Peyer's patch (tissue), 4 donors: ENCODE results near the gene SOX21. TPM values are rescaled to one million over a fixed set of nuclear protein-coding genes. Genes with fewer than 3 reads are reported as not detected.

Source experiments
- DNase-seq, 3 donors: peaks; one replicate each; pipeline ENCODE4 v3.0.0-alpha.2; 2017 to 2019
- H3K27ac ChIP-seq, 4 donors: fragments of 200-600 bp; sonication (generic); one replicate each; pipeline ENCODE4 v1.5.1; 2016 to 2019
- H3K27me3 ChIP-seq, 2 donors: fragments of 200-600 bp; sonication (generic); one replicate each; pipeline ENCODE4 v1.5.1; 2019
- H3K36me3 ChIP-seq, 3 donors: fragments of 200-600 bp; sonication (generic); one replicate each; pipeline ENCODE4 v1.5.1; 2016 to 2019
- H3K4me1 ChIP-seq, 4 donors: fragments of 200-600 bp; sonication (generic); one replicate each; pipeline ENCODE4 v1.5.1; 2016 to 2019
- H3K4me3 ChIP-seq, 4 donors: fragments of 200-600 bp; sonication (generic); 1 replicate in 3 of 4; 2 replicates in 1 of 4; pipeline ENCODE4 v1.5.1; 2016 to 2019; ENCODE audit warnings: mild to moderate bottlenecking in 1 of 4
- H3K9me3 ChIP-seq, 4 donors: fragments of 200-600 bp; sonication (generic); one replicate each; pipeline ENCODE4 v1.5.1; 2016 to 2019; ENCODE audit warnings: mild to moderate bottlenecking in 1 of 4
- POLR2A ChIP-seq, 2 donors: fragments of 450-650 bp; IDR thresholded peaks; one replicate each; pipeline ENCODE4 v1.5.1; 2017; ENCODE audit warnings: antibody characterized with exemption in 2 of 2, mild to moderate bottlenecking in 2 of 2, moderate library complexity in 2 of 2
- total RNA-seq, 4 donors: library from RNA; depleted of rRNA; stranded (reverse); fragments of >200 nt; gene quantifications; one replicate each; pipeline ENCODE4 v1.1.0, GENCODE V29; 2016
- TF ChIP-seq, protein P1 (sequence below), 6 experiments: fragments of 450-650 bp in 4 of 6; fragments of 200-600 bp in 2 of 6; sonication (generic) in 1 of 6; IDR thresholded peaks; one replicate each; pipeline ENCODE4 v1.5.1; 2017 to 2019; ENCODE audit warnings: antibody characterized with exemption in 6 of 6, mild to moderate bottlenecking in 3 of 6, moderate library complexity in 1 of 6

The SOX21 gene
- total RNA-seq, 4 donors from 2014 or later, result not detected

DNA sequence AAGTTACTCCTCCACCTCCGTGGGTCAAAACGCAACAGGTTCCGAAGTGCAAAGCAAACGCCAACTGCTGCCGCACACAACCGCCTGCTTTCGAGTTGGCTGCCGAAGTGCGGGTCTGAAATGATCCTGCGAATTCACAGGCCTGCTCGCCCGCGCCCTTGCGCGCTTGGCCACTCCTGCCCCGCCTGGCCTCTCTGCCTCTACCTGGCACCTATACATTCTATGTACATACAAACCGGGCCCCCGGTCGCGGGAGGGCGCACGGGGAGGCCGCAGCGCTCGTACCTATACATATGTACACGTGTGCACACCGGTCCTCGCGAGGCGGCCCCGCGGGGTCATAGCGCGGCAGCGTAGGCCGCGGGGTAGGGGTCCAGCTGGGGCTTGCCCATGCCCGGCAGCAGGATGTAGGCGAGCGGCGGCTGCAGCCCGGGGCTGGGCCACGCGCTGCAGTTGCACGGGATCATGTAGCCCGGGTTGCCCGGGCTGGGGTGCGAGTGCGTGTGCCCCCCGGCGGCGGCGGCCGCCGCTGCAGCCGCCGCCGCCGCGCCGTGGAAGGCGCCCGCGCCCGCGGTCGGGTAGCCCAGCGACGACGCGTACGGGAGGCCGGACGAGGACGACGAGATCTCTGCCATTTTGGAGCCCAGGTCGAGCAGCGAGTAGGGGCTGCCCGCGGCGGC is 1.3 kb downstream of the SOX21 start:
- no peak for TF ChIP-seq POLR2A (IDR thresholded peaks at IDR 0.05)
- TF ChIP-seq, protein P1, sequence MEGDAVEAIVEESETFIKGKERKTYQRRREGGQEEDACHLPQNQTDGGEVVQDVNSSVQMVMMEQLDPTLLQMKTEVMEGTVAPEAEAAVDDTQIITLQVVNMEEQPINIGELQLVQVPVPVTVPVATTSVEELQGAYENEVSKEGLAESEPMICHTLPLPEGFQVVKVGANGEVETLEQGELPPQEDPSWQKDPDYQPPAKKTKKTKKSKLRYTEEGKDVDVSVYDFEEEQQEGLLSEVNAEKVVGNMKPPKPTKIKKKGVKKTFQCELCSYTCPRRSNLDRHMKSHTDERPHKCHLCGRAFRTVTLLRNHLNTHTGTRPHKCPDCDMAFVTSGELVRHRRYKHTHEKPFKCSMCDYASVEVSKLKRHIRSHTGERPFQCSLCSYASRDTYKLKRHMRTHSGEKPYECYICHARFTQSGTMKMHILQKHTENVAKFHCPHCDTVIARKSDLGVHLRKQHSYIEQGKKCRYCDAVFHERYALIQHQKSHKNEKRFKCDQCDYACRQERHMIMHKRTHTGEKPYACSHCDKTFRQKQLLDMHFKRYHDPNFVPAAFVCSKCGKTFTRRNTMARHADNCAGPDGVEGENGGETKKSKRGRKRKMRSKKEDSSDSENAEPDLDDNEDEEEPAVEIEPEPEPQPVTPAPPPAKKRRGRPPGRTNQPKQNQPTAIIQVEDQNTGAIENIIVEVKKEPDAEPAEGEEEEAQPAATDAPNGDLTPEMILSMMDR (IDR thresholded peaks at IDR 0.05), result peak in 2 of 6 experiments; percentile 13 to 24
- H3K4me3 ChIP-seq, result peak overlapping the region in 3 of 4 donors; percentile 24 to 38 (median 34)
- H3K4me1 ChIP-seq, result peaks cover 0 to 38% (median 5%) of the 10 kb centered on the region in 4 donors
- no peak overlapping the region for H3K27ac ChIP-seq
- H3K36me3 ChIP-seq, result no peaks in the 10 kb centered on the region
- DNase-seq, result no peak
- no peaks in the 10 kb centered on the region for H3K9me3 ChIP-seq
- peaks cover 0 to 62% of the 10 kb centered on the region in 2 donors for H3K27me3 ChIP-seq

DNA sequence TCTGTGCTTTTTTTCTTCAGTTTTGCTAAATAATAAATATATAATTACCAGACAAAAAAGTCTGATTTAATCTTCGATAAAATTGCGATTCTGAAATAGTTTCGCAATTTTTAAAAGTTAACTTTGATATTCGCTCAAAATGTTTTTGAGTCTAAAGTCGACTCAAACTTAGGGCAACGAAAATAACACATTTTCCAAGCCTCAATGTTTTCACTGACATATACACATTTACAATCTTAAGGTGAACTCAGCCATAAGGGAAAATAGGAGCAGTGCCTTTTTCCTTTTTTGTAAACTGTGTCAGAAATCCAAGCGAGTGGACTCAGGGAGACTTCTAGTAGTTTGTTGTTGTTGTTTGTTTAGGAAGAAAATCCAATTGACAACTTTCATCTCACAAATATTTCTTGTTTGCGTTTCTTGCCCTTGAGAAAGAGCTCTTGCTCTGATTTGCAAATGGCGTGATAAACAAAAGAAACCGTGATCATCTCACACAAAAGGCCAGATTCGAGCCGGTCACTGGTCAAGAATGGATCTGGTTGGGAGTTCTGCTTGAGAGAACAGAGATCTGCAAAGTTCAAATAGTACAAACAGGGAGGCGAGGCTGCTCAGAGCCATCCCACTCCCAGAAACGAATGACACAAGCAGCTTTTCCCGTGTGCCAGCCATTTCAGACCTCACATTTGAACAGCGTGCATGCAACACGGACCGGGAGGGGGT is 2.1 kb downstream of the SOX21 start:
- Histone ChIP-seq H3K36me3 (no peaks in the 10 kb centered on the region), H3K4me3 (no peak overlapping the region), H3K27me3 (peaks cover 0 to 70% of the 10 kb centered on the region in 2 donors), H3K9me3 (no peaks in the 10 kb centered on the region), H3K4me1 (peaks cover 0 to 38% (median 5%) of the 10 kb centered on the region in 4 donors), H3K27ac (no peak overlapping the region)
- no peak for DNase-seq
- TF ChIP-seq, protein P1 (IDR thresholded peaks at IDR 0.05), result no peak
- TF ChIP-seq POLR2A (IDR thresholded peaks at IDR 0.05), result no peak

DNA sequence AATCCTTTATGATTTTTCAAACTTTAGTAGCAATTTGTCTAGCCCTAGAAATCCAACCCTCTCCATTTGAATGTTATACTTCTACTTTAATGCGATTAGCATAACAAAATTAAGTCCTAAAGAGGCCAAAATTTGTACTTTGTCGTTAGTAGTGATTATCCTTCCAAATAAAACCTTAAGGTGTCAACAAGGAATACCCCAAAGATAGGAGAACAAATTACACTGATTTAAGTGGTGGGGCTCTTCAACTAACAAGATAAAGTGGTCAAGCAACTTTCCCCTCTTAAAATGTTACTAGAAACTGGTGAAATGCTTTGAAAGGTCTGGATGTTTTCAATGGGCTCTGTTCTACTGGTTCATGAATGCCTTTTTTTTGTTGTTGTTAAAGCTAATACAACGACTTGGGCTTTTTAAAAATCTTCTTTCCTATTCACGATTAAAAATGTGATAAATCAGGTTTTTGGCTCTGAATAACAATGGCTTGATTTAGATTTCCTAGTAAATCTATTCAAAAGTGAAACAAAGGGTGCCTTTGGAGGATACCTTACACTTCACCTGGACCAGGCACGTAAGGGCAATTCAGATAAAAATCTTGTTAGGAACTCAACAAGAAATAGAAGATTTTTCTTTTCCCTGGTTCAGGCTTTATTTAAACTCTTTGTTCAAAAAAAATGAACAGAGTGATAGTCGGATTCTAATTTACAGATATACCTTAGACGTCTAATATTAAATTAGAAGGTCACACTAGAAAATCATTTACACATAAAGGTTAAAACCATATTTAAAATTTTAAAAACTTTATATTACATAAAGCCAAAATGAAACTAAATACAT is 3.1 kb downstream of the SOX21 start:
- H3K9me3 ChIP-seq, result no peaks in the 10 kb centered on the region
- TF ChIP-seq, protein P1 (IDR thresholded peaks at IDR 0.05), result no peak
- no peak overlapping the region for H3K27ac ChIP-seq
- no peaks in the 10 kb centered on the region for H3K36me3 ChIP-seq
- H3K27me3 ChIP-seq, result peaks cover 0 to 79% of the 10 kb centered on the region in 2 donors
- no peak overlapping the region for H3K4me3 ChIP-seq
- H3K4me1 ChIP-seq, result peaks cover 0 to 38% (median 5%) of the 10 kb centered on the region in 4 donors
- no peak for DNase-seq

DNA sequence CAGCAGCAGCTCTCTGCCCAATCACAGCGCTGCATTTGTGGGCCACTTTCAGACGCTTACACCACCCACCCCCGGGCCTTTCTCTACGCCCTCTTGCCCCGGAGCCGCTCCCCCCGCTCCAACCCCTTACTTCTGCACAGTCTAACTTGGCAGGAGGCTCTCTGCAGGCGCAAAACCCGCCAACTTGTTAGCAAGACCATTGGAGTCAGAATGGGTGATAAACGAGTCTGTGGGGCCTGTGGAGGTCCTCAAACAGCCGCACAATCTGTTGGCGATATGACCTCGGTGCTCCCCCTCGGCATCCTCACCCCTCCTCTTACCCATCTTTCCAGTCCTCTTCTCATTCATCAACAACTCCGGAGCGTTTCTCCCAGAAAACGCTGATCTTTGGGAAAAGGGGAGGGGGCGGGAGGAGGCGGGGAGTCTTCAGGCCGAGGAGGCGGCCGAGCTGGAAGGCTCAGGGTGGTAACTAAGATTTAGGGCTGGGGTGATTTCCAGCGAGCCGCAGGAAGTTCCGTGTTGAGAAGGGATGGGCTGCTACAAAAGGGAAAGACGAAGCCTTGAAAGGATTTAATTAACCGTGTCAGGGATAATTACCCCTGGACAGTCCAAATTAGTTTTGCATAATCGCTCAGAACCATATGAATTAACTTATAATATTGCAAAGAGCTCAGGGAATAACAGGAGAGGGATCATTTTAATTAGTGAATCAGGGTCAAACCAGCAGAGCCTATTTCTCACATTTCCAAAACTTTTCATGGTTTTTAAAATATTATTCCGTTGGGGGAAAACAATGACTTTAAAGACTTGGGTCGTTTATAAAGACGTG is 4.1 kb downstream of the SOX21 start:
- Histone ChIP-seq H3K9me3 (no peaks in the 10 kb centered on the region), H3K27me3 (peaks cover 0 to 83% of the 10 kb centered on the region in 2 donors), H3K4me3 (no peak overlapping the region), H3K36me3 (no peaks in the 10 kb centered on the region), H3K4me1 (peaks cover 0 to 33% (median 5%) of the 10 kb centered on the region in 4 donors), H3K27ac (no peak overlapping the region)
- DNase-seq, result no peak
- no peak for TF ChIP-seq POLR2A (IDR thresholded peaks at IDR 0.05)
- TF ChIP-seq, protein P1 (IDR thresholded peaks at IDR 0.05), result no peak
